Activated CD4-positive, alpha-beta T cell treated with anti-CD3 and anti-CD28 coated beads for 36 hours (primary cell): ENCODE results near the gene BID. TPM values are rescaled to one million over a fixed set of nuclear protein-coding genes. Genes with fewer than 3 reads are reported as not detected.

Experiments
- ATAC-seq: fragments of 200-7000 bp; cut with Tn5 transposase; one replicate; pipeline ENCODE4 v1.10.0; 2021; ENCODE audit warnings: mild to moderate bottlenecking, moderate library complexity
- CTCF ChIA-PET: fragments of 350-600 bp; sonication (Branson Sonifier 250); formaldehyde crosslinking; loops from one replicate; lab custom pipeline; 2021; ENCODE audit warnings: antibody characterized with exemption; lab: Charles Lee
- POLR2A ChIA-PET: fragments of 350-600 bp; sonication (Branson Sonifier 250); formaldehyde crosslinking; loops from one replicate; lab custom pipeline; 2021; ENCODE audit warnings: antibody characterized with exemption, inconsistent platforms; lab: Charles Lee
- DNase-seq: peaks from one replicate; pipeline ENCODE4 v3.0.0-alpha.2; 2020
- H3K27ac Mint-ChIP-seq: one replicate; pipeline ENCODE4 v1.8.0; 2021; ENCODE audit warnings: mixed read lengths
- H3K27me3 Mint-ChIP-seq: one replicate; pipeline ENCODE4 v1.8.0; 2021; ENCODE audit warnings: mixed read lengths
- H3K36me3 Mint-ChIP-seq: one replicate; pipeline ENCODE4 v1.8.0; 2021; ENCODE audit warnings: low read depth, mixed read lengths
- H3K4me1 Mint-ChIP-seq: one replicate; pipeline ENCODE4 v1.8.0; 2021; ENCODE audit warnings: mixed read lengths
- H3K4me3 Mint-ChIP-seq: one replicate; pipeline ENCODE4 v1.8.0; 2021; ENCODE audit warnings: mild to moderate bottlenecking, moderate library complexity, mixed read lengths
- H3K9me3 Mint-ChIP-seq: one replicate; pipeline ENCODE4 v1.8.0; 2021; ENCODE audit warnings: low read depth, mixed read lengths
- intact Hi-C, 2 experiments: fragments of 100-400 bp; cut with DNase I in 1 of 2; cut with micrococcal nuclease in 1 of 2; formaldehyde crosslinking; loops; one replicate each; pipeline versions ENCODE4 v1.14.2 to v1.15.1; 2022 to 2024; cut with DNase I, micrococcal nuclease
- total RNA-seq, 2 experiments: library from RNA; stranded (reverse); gene quantifications; one replicate each; pipeline ENCODE4 v1.2.3, GENCODE V29; 2021

Gene BID
- total RNA-seq, 2 experiments from 2014 or later = 16.8 to 27.1 TPM

GRCh38 chr22:17744430-17744829 lies 29.8 kb downstream of the BID start:
- intact Hi-C loops = loop anchor here (5.0 to 10.0 kb wide), 2 partner anchors 43 to 150 kb away; no protein-coding TSS in a partner anchor
- H3K36me3 Mint-ChIP-seq = no peaks in the 10 kb centered on the region
- no peak overlapping the region for H3K27ac Mint-ChIP-seq
- H3K9me3 Mint-ChIP-seq = no peaks in the 10 kb centered on the region
- DNase-seq (no peak), ATAC-seq (no peak)
- H3K4me3 Mint-ChIP-seq = no peak overlapping the region
- ChIA-PET POLR2A (no interaction called here), CTCF (interaction anchor here (0.8 to 4.9 kb wide), 8 partner anchors 8 to 335 kb away, joined by 3 to 69 read pairs (median 4); no protein-coding TSS in a partner anchor)
- H3K4me1 Mint-ChIP-seq = peaks cover 4% of the 10 kb centered on the region
- H3K27me3 Mint-ChIP-seq = no peaks in the 10 kb centered on the region

DNA sequence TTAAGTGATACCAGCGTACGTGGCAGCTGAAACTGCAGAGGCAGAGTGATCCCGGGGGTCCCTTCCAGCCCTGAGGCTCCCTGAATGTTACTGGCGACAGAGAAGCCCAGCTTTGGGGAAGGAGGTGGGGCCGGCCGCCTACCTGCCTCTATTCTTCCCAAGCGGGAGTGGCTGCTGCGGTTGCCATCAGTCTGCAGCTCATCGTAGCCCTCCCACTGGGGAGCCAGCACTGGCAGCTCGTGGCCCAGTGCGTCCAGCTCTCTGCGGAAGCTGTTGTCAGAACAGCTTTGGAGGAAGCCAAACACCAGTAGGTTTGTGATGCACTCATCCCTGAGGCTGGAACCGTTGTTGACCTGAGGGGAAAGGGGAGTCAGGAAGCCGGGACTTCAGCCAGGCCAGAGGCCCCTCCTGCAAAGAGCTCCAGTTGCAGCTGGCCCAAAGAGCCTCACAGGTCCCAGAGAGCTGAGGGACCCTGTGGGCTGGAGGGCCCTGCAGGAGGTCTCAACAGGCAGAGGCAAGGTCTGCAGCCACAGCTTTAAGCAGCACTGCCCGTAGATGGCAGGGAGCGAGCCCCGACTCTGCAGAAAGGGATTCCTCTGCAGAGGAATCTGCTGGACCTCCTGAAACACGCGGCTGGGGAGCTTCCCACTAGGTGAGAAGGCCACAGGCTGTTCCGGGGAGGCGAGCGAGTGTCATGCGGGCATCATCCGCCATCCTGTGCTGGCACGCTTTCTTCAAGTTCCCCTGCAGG lies 30.4 kb downstream of the BID start:
- Mint-ChIP-seq H3K4me1 (peaks cover 4% of the 10 kb centered on the region), H3K4me3 (no peak overlapping the region), H3K27ac (no peak overlapping the region), H3K36me3 (no peaks in the 10 kb centered on the region), H3K9me3 (no peaks in the 10 kb centered on the region), H3K27me3 (no peaks in the 10 kb centered on the region)
- ATAC-seq (no peak), DNase-seq (no peak)
- intact Hi-C loops = loop anchor here (2.0 to 10.0 kb wide), 3 partner anchors 43 to 333 kb away; partner anchors contain the start of gene PEX26 (in 1 of the 2)
- POLR2A ChIA-PET = interaction anchor here (0.5 kb wide), 1 partner anchor 423 kb away, joined by 4 read pairs; no protein-coding TSS in a partner anchor
- CTCF ChIA-PET = interaction anchor here (0.8 to 4.9 kb wide), 12 partner anchors 8 to 335 kb away, joined by 3 to 69 read pairs (median 4); partner anchors contain the start of gene BID

- ATAC-seq (peak; percentile 93), DNase-seq (peak; percentile 85)
- Mint-ChIP-seq H3K27me3 (no peaks in the 10 kb centered on the region), H3K27ac (no peak overlapping the region), H3K9me3 (no peaks in the 10 kb centered on the region), H3K4me1 (peaks cover 4% of the 10 kb centered on the region), H3K36me3 (no peaks in the 10 kb centered on the region), H3K4me3 (no peak overlapping the region)
- ChIA-PET POLR2A (interaction anchor here (0.6 to 1.0 kb wide), 2 partner anchors 43 to 158 kb away, joined by 3 read pairs; no protein-coding TSS in a partner anchor), CTCF (interaction anchor here (0.5 to 4.9 kb wide), 19 partner anchors 8 to 429 kb away, joined by 3 to 69 read pairs (median 5); partner anchors contain the start of gene PEX26)
- intact Hi-C loops = loop anchor here (1.0 to 10.0 kb wide), 5 partner anchors 43 to 334 kb away; partner anchors contain the start of gene PEX26 (in 1 of the 2)
Observed at GRCh38 chr22:17742527-17742902, 31.8 kb downstream of the BID start.

GRCh38 chr22:17741866-17742526 lies 32.3 kb downstream of the BID start:
- no peak overlapping the region for H3K4me3 Mint-ChIP-seq
- no peaks in the 10 kb centered on the region for H3K27me3 Mint-ChIP-seq
- H3K36me3 Mint-ChIP-seq = no peaks in the 10 kb centered on the region
- ChIA-PET CTCF (interaction anchor here (0.8 to 4.9 kb wide), 18 partner anchors 8 to 359 kb away, joined by 3 to 69 read pairs (median 6); partner anchors contain the start of gene PEX26), POLR2A (interaction anchor here (0.6 to 1.0 kb wide), 2 partner anchors 43 to 159 kb away, joined by 3 read pairs; no protein-coding TSS in a partner anchor)
- DNase-seq (no peak), ATAC-seq (no peak)
- no peaks in the 10 kb centered on the region for H3K9me3 Mint-ChIP-seq
- no peak overlapping the region for H3K27ac Mint-ChIP-seq
- intact Hi-C loops = loop anchor here (1.0 to 10.0 kb wide), 5 partner anchors 43 to 335 kb away; partner anchors contain the start of gene PEX26 (in 1 of the 2)
- H3K4me1 Mint-ChIP-seq = peaks cover 4% of the 10 kb centered on the region

DNA sequence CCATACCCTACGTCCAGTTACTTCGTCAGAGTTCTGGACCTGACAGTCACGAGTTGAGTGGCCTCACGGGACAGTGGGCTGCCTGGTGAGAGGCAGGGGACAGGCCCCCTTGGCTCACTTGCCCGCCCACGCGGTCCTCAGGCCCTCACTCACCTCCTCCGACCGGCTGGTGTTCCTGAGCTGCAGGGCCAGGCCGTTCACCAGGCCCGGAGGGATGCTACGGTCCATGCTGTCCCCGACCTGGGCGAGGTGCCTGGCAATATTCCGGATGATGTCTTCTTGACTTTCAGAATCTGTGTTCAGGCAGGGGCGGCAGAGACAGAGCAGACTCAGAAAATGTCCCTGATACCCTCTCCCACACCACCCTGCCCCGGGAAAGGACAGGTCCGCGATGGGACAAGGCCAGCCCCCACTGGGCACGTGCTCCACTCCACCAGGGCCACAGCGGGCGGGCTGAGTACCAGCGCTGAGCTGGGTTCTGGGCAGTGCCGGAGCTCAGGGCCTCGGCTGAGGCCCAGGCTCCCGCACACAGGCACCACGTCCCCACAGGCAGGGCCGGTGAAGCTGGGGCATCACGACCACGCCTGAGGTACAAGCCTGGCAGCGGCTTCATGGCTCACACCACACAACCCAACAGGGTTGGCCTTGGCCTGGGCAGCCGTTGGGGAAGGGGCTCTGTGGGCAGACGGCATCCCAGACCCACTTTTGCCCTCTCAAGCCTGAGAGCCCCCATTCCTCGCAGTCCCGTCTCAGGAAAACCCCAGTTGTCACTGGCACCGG lies 34.9 kb downstream of the BID start:
- ATAC-seq (no peak), DNase-seq (no peak)
- Mint-ChIP-seq H3K36me3 (peaks cover 4% of the 10 kb centered on the region), H3K27me3 (no peaks in the 10 kb centered on the region), H3K9me3 (no peaks in the 10 kb centered on the region), H3K4me1 (peaks cover 9% of the 10 kb centered on the region), H3K4me3 (no peak overlapping the region), H3K27ac (no peak overlapping the region)
- CTCF ChIA-PET = interaction anchor here (0.6 to 1.4 kb wide), 3 partner anchors 34 to 90 kb away, joined by 3 to 6 read pairs (median 3); no protein-coding TSS in a partner anchor
- intact Hi-C loops = no loop called here
- POLR2A ChIA-PET = no interaction called here

DNA sequence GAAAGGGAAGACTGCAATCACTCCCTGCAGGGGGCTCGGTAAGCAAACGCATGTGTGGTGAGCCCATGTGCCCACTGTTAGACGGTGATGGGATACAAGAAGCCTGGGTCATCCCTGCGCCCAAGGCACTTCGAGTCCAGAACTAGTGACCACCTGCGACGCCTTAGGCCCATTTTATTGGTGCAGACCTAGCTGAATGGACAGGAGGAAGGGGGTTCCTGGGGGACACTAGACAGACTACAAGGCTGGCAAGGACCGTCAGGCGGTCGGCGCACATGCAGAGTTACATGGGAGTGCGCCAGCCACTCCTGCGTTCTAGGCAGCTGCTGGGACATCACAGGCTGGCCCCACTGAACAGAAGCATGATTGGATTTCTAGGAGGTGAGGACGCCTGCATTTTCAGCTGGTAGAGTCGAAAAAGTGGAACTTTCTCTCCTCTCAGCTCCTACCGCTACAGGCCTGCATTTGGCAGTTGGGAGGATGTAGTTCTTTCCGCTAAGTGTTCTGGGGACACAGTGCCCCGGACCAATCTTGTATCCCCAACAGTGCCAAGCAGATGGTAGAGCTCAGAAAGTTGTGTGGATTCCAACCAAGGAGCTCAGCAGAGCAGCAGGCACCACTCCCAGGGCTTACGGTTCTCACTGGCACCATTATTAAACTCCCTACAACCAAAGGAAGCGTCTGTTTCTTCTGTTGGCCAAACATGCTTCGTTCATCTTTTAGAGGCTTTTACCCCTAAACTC lies 35.7 kb downstream of the BID start:
- POLR2A ChIA-PET = no interaction called here
- Mint-ChIP-seq H3K27ac (no peak overlapping the region), H3K27me3 (no peaks in the 10 kb centered on the region), H3K4me1 (peaks cover 17% of the 10 kb centered on the region), H3K9me3 (no peaks in the 10 kb centered on the region), H3K36me3 (peaks cover 8% of the 10 kb centered on the region), H3K4me3 (no peak overlapping the region)
- CTCF ChIA-PET = interaction anchor here (0.6 to 1.4 kb wide), 4 partner anchors 33 to 122 kb away, joined by 3 to 6 read pairs (median 4); no protein-coding TSS in a partner anchor
- intact Hi-C loops = no loop called here
- ATAC-seq = no peak
- no peak for DNase-seq

DNA sequence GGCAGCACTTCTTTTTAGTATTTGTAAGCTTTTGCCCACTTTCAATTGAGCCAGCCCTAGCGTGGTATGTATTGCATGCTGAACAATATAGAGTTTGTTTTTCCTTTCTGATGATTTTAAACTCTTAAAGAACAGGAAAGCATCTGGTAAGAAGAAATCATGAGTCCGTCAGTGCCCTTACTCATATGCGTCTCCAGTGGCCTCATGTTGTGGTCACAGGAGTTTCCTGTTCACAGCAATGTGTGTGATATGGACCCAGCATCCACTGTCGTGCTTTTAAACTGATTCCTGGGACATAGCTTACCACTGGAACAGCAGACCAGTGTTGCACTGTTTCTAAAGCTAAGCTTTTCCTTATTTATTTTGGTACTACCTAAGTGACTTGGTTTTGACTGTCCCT lies 40.1 kb downstream of the BID start:
- peak; percentile 95 for ATAC-seq
- peaks cover 17% of the 10 kb centered on the region for H3K36me3 Mint-ChIP-seq
- peak; percentile 60 for DNase-seq
- H3K4me3 Mint-ChIP-seq = no peak overlapping the region
- intact Hi-C loops = loop anchor here in 1 of 2 experiments (5.0 kb wide), 1 partner anchor 33 kb away; no protein-coding TSS in a partner anchor
- no peaks in the 10 kb centered on the region for H3K9me3 Mint-ChIP-seq
- ChIA-PET CTCF (interaction anchor here (1.7 kb wide), 1 partner anchor 8 kb away, joined by 6 read pairs; no protein-coding TSS in a partner anchor), POLR2A (interaction anchor here (0.6 kb wide), 1 partner anchor 39 kb away, joined by 3 read pairs; no protein-coding TSS in a partner anchor)
- H3K27ac Mint-ChIP-seq = peak overlapping the region; percentile 86
- peaks cover 15% of the 10 kb centered on the region for H3K4me1 Mint-ChIP-seq
- no peaks in the 10 kb centered on the region for H3K27me3 Mint-ChIP-seq

GRCh38 chr22:17733466-17733865 lies 40.8 kb downstream of the BID start:
- H3K27ac Mint-ChIP-seq = peak overlapping the region; percentile 86
- intact Hi-C loops = loop anchor here in 1 of 2 experiments (5.0 kb wide), 1 partner anchor 34 kb away; no protein-coding TSS in a partner anchor
- no peaks in the 10 kb centered on the region for H3K27me3 Mint-ChIP-seq
- H3K4me3 Mint-ChIP-seq = no peak overlapping the region
- peaks cover 17% of the 10 kb centered on the region for H3K36me3 Mint-ChIP-seq
- H3K9me3 Mint-ChIP-seq = no peaks in the 10 kb centered on the region
- DNase-seq (no peak), ATAC-seq (no peak)
- POLR2A ChIA-PET = no interaction called here
- peaks cover 15% of the 10 kb centered on the region for H3K4me1 Mint-ChIP-seq
- CTCF ChIA-PET = interaction anchor here (1.7 kb wide), 1 partner anchor 9 kb away, joined by 6 read pairs; no protein-coding TSS in a partner anchor

DNA sequence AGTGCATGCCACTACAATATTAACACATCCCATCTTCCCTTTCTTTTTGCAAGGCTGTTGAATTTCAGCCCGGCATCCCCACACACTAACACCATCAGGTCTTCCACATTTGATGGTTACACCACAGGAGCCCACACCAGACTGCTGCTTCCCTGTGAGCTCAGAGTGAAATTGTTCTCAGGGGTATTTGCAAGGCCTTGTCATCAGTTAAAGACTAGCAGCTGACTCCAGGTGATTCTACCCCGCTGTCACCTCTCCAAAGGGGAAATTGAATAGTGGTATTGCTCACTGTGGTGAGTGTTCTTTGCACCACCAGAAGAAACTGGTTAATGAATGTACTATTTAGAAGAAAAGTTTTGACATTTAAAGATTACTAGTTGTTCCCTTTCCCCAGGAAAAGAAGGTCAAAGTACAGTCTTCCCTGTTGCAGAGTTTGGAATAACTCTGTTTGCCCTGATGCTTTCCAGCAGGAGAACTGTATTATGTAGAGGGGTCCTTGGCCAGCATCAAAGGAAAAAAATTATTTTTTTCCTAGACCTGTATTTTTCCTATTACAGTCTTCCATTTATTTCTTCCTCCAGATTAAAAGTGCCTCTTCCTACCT lies 41.9 kb downstream of the BID start:
- intact Hi-C loops = loop anchor here in 1 of 2 experiments (5.0 kb wide), 1 partner anchor 35 kb away; no protein-coding TSS in a partner anchor
- Mint-ChIP-seq H3K27ac (peak overlapping the region; percentile 23), H3K4me1 (peaks cover 15% of the 10 kb centered on the region), H3K9me3 (no peaks in the 10 kb centered on the region), H3K4me3 (no peak overlapping the region), H3K36me3 (peaks cover 17% of the 10 kb centered on the region), H3K27me3 (no peaks in the 10 kb centered on the region)
- CTCF ChIA-PET = no interaction called here
- DNase-seq (no peak), ATAC-seq (no peak)
- POLR2A ChIA-PET = no interaction called here
